ENCODE measurements around the gene AP3B1.

DNA sequence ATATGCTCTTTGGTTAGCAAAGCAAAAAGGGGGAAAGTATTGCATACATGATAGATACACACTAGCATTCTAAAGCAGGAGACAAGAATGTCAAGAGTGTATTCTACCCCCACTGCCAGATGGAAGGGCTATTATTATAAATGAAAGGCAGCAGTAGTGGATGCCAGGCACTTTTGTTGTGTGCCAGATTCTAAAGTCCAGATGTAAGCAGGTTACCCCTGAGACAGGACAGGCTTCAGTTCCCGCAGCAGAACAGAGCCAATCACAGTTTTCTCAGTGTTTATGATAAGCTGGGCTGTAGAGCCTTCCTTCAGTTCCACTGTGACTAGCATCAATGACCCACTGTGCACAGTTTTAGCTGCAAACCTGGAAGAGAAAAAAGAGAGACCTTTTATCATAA, 291.8 kb downstream of the AP3B1 start:
- TF ChIP-seq, protein P1, sequence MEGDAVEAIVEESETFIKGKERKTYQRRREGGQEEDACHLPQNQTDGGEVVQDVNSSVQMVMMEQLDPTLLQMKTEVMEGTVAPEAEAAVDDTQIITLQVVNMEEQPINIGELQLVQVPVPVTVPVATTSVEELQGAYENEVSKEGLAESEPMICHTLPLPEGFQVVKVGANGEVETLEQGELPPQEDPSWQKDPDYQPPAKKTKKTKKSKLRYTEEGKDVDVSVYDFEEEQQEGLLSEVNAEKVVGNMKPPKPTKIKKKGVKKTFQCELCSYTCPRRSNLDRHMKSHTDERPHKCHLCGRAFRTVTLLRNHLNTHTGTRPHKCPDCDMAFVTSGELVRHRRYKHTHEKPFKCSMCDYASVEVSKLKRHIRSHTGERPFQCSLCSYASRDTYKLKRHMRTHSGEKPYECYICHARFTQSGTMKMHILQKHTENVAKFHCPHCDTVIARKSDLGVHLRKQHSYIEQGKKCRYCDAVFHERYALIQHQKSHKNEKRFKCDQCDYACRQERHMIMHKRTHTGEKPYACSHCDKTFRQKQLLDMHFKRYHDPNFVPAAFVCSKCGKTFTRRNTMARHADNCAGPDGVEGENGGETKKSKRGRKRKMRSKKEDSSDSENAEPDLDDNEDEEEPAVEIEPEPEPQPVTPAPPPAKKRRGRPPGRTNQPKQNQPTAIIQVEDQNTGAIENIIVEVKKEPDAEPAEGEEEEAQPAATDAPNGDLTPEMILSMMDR (IDR thresholded peaks at IDR 0.05) = no peak
- no peak for TF ChIP-seq ZFX (IDR thresholded peaks at IDR 0.05; ENCODE audit: borderline replicate concordance)

Measured in 22Rv1 (cell line).